ENCODE data around the gene DMXL1. TPM values are rescaled to one million over a fixed set of nuclear protein-coding genes. Genes with fewer than 3 reads are reported as not detected.

Gene DMXL1
- total and polyA plus RNA-seq, 2 experiments from 2014 or later = 28.4 to 41.7 TPM

GRCh38 chr5:119095611-119096010 is 24.7 kb downstream of the DMXL1 start:
- Histone ChIP-seq H2AFZ (no peak overlapping the region), H3K27me3 (ENCODE audit: insufficient read depth) (no peaks in the 10 kb centered on the region), H3K4me3 (no peak overlapping the region), H3K27ac (ENCODE audit: low read depth) (no peak overlapping the region), H3K9me2 (ENCODE audit: insufficient read depth) (no peaks in the 10 kb centered on the region), H3K36me3 (ENCODE audit: insufficient read depth) (no peaks in the 10 kb centered on the region), H3F3A (replicated peaks; ENCODE audit: low read depth) (no peaks in the 10 kb centered on the region), H4K20me1 (replicated peaks; ENCODE audit: insufficient read depth) (peaks cover 19% of the 10 kb centered on the region), H3K4me2 (no peak overlapping the region), H3K79me2 (replicated peaks; ENCODE audit: insufficient read depth) (peaks cover 73% of the 10 kb centered on the region), H3K4me1 (ENCODE audit: insufficient read depth) (no peaks in the 10 kb centered on the region)
- no peak for DNase-seq (ENCODE audit: low spot score)
- no peak for ATAC-seq
- Mint-ChIP-seq H3K27ac (no peak overlapping the region), H3K4me1 (peaks cover 4% of the 10 kb centered on the region; the same call in 2 of the 3 replicates), H3K9me3 (peaks cover 9% of the 10 kb centered on the region; the same call in 2 of the 3 replicates), H3K36me3 (ENCODE audit: low read depth) (peaks cover 38% of the 10 kb centered on the region; the same call in 2 of the 3 replicates), H3K27me3 (ENCODE audit: insufficient read depth, low read depth, poor library complexity) (peaks cover 1% of the 10 kb centered on the region), H3K4me3 (no peak overlapping the region)
- TF ChIP-seq NANOG (IDR thresholded peaks at IDR 0.05; ENCODE audit: borderline replicate concordance) = no peak
- TF ChIP-seq CTCF (conservative IDR thresholded peaks at IDR 0.05; ENCODE audit: low read depth in 2 of 2) = no peak
- TF ChIP-seq, protein P1, sequence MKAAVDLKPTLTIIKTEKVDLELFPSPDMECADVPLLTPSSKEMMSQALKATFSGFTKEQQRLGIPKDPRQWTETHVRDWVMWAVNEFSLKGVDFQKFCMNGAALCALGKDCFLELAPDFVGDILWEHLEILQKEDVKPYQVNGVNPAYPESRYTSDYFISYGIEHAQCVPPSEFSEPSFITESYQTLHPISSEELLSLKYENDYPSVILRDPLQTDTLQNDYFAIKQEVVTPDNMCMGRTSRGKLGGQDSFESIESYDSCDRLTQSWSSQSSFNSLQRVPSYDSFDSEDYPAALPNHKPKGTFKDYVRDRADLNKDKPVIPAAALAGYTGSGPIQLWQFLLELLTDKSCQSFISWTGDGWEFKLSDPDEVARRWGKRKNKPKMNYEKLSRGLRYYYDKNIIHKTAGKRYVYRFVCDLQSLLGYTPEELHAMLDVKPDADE (IDR thresholded peaks at IDR 0.05) = no peak
- TF ChIP-seq STAT1 (IDR thresholded peaks at IDR 0.05; ENCODE audit: unreplicated experiment) = no peak
- no peak for TF ChIP-seq ZNF114 (CRISPR knock-in tag; IDR thresholded peaks at IDR 0.05)
- no peak for TF ChIP-seq EZH2 (IDR thresholded peaks at IDR 0.05; ENCODE audit: low read depth, unreplicated experiment)
- TF ChIP-seq POLR2AphosphoS5 (IDR thresholded peaks at IDR 0.05; ENCODE audit: low read depth) = no peak
- TF ChIP-seq ZNF331 (CRISPR knock-in tag; IDR thresholded peaks at IDR 0.05; ENCODE audit: low read depth) = no peak
- no peak for TF ChIP-seq REST (IDR thresholded peaks at IDR 0.05; ENCODE audit: unreplicated experiment)
- TF ChIP-seq EZH2phosphoT487 (IDR thresholded peaks at IDR 0.05; ENCODE audit: unreplicated experiment) = no peak
- TF ChIP-seq, protein P2, sequence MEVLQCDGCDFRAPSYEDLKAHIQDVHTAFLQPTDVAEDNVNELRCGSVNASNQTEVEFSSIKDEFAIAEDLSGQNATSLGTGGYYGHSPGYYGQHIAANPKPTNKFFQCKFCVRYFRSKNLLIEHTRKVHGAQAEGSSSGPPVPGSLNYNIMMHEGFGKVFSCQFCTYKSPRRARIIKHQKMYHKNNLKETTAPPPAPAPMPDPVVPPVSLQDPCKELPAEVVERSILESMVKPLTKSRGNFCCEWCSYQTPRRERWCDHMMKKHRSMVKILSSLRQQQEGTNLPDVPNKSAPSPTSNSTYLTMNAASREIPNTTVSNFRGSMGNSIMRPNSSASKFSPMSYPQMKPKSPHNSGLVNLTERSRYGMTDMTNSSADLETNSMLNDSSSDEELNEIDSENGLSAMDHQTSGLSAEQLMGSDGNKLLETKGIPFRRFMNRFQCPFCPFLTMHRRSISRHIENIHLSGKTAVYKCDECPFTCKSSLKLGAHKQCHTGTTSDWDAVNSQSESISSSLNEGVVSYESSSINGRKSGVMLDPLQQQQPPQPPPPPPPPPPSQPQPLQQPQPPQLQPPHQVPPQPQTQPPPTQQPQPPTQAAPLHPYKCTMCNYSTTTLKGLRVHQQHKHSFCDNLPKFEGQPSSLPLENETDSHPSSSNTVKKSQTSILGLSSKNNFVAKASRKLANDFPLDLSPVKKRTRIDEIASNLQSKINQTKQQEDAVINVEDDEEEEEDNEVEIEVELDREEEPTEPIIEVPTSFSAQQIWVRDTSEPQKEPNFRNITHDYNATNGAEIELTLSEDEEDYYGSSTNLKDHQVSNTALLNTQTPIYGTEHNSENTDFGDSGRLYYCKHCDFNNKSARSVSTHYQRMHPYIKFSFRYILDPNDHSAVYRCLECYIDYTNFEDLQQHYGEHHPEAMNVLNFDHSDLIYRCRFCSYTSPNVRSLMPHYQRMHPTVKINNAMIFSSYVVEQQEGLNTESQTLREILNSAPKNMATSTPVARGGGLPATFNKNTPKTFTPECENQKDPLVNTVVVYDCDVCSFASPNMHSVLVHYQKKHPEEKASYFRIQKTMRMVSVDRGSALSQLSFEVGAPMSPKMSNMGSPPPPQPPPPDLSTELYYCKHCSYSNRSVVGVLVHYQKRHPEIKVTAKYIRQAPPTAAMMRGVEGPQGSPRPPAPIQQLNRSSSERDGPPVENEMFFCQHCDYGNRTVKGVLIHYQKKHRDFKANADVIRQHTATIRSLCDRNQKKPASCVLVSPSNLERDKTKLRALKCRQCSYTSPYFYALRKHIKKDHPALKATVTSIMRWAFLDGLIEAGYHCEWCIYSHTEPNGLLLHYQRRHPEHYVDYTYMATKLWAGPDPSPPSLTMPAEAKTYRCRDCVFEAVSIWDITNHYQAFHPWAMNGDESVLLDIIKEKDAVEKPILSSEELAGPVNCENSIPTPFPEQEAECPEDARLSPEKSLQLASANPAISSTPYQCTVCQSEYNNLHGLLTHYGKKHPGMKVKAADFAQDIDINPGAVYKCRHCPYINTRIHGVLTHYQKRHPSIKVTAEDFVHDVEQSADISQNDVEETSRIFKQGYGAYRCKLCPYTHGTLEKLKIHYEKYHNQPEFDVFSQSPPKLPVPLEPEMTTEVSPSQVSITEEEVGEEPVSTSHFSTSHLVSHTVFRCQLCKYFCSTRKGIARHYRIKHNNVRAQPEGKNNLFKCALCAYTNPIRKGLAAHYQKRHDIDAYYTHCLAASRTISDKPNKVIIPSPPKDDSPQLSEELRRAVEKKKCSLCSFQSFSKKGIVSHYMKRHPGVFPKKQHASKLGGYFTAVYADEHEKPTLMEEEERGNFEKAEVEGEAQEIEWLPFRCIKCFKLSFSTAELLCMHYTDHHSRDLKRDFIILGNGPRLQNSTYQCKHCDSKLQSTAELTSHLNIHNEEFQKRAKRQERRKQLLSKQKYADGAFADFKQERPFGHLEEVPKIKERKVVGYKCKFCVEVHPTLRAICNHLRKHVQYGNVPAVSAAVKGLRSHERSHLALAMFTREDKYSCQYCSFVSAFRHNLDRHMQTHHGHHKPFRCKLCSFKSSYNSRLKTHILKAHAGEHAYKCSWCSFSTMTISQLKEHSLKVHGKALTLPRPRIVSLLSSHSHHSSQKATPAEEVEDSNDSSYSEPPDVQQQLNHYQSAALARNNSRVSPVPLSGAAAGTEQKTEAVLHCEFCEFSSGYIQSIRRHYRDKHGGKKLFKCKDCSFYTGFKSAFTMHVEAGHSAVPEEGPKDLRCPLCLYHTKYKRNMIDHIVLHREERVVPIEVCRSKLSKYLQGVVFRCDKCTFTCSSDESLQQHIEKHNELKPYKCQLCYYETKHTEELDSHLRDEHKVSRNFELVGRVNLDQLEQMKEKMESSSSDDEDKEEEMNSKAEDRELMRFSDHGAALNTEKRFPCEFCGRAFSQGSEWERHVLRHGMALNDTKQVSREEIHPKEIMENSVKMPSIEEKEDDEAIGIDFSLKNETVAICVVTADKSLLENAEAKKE (CRISPR knock-in tag; IDR thresholded peaks at IDR 0.05) = no peak
- no peak for TF ChIP-seq CREB1 (CRISPR knock-in tag; IDR thresholded peaks at IDR 0.05; ENCODE audit: low read depth)
- no peak for TF ChIP-seq JUNB (IDR thresholded peaks at IDR 0.05; ENCODE audit: unreplicated experiment)
